Measurements from ENCODE around the gene UBE3C. TPM values are rescaled to one million over a fixed set of nuclear protein-coding genes. Genes with fewer than 3 reads are reported as not detected.

The UBE3C gene
- total RNA-seq, 1 experiment from 2014 or later, result 81.1 TPM

- intact Hi-C loops (cut with micrococcal nuclease; ENCODE audit: unreplicated experiment), result loop anchor here (5.0 kb wide), 1 partner anchor 73 kb away; no protein-coding TSS in a partner anchor
- no peaks in the 10 kb centered on the region for H3K27me3 Mint-ChIP-seq (ENCODE audit: unreplicated experiment)
- TF ChIP-seq CTCF (IDR thresholded peaks at IDR 0.05; ENCODE audit: unreplicated experiment), result no peak
- CTCF ChIA-PET, result no interaction called here
- H3K9me3 Mint-ChIP-seq (ENCODE audit: low read depth, unreplicated experiment), result no peaks in the 10 kb centered on the region
- no TSS peak for BruUV-seq (replicated peaks)
- H3K36me3 Mint-ChIP-seq (ENCODE audit: insufficient read depth, unreplicated experiment), result peaks cover 68% of the 10 kb centered on the region
- no peaks in the 10 kb centered on the region for H3K4me1 Mint-ChIP-seq (ENCODE audit: low read depth, unreplicated experiment)
- H3K4me3 Mint-ChIP-seq (ENCODE audit: low read depth, unreplicated experiment), result no peak overlapping the region
- H3K27ac Mint-ChIP-seq (ENCODE audit: unreplicated experiment), result no peak overlapping the region
- no peak for DNase-seq
Observed at GRCh38 chr7:157269341-157270059, 130.8 kb downstream of the UBE3C start.

GRCh38 chr7:157270060-157270444 is 131.3 kb downstream of the UBE3C start:
- TF ChIP-seq CTCF (IDR thresholded peaks at IDR 0.05; ENCODE audit: unreplicated experiment), result no peak
- H3K36me3 Mint-ChIP-seq (ENCODE audit: insufficient read depth, unreplicated experiment), result peaks cover 65% of the 10 kb centered on the region
- intact Hi-C loops (cut with micrococcal nuclease; ENCODE audit: unreplicated experiment), result loop anchor here (5.0 kb wide), 1 partner anchor 72 kb away; no protein-coding TSS in a partner anchor
- CTCF ChIA-PET, result no interaction called here
- no peaks in the 10 kb centered on the region for H3K9me3 Mint-ChIP-seq (ENCODE audit: low read depth, unreplicated experiment)
- no TSS peak for BruUV-seq (replicated peaks)
- H3K27me3 Mint-ChIP-seq (ENCODE audit: unreplicated experiment), result no peaks in the 10 kb centered on the region
- no peaks in the 10 kb centered on the region for H3K4me1 Mint-ChIP-seq (ENCODE audit: low read depth, unreplicated experiment)
- no peak for DNase-seq
- no peak overlapping the region for H3K27ac Mint-ChIP-seq (ENCODE audit: unreplicated experiment)
- no peak overlapping the region for H3K4me3 Mint-ChIP-seq (ENCODE audit: low read depth, unreplicated experiment)

GRCh38 chr7:157271315-157271990 is 132.7 kb downstream of the UBE3C start:
- no peaks in the 10 kb centered on the region for H3K4me1 Mint-ChIP-seq (ENCODE audit: low read depth, unreplicated experiment)
- intact Hi-C loops (cut with micrococcal nuclease; ENCODE audit: unreplicated experiment), result loop anchor here (5.0 kb wide), 1 partner anchor 71 kb away; no protein-coding TSS in a partner anchor
- peaks cover 59% of the 10 kb centered on the region for H3K36me3 Mint-ChIP-seq (ENCODE audit: insufficient read depth, unreplicated experiment)
- TF ChIP-seq CTCF (IDR thresholded peaks at IDR 0.05; ENCODE audit: unreplicated experiment), result no peak
- H3K27ac Mint-ChIP-seq (ENCODE audit: unreplicated experiment), result peak overlapping the region; percentile 11
- H3K4me3 Mint-ChIP-seq (ENCODE audit: low read depth, unreplicated experiment), result no peak overlapping the region
- CTCF ChIA-PET, result no interaction called here
- BruUV-seq (replicated peaks), result no TSS peak
- H3K9me3 Mint-ChIP-seq (ENCODE audit: low read depth, unreplicated experiment), result no peaks in the 10 kb centered on the region
- no peak for DNase-seq
- no peaks in the 10 kb centered on the region for H3K27me3 Mint-ChIP-seq (ENCODE audit: unreplicated experiment)

GRCh38 chr7:157271991-157272324 is 133.2 kb downstream of the UBE3C start:
- intact Hi-C loops (cut with micrococcal nuclease; ENCODE audit: unreplicated experiment), result loop anchor here (5.0 kb wide), 1 partner anchor 70 kb away; no protein-coding TSS in a partner anchor
- H3K9me3 Mint-ChIP-seq (ENCODE audit: low read depth, unreplicated experiment), result no peaks in the 10 kb centered on the region
- H3K27ac Mint-ChIP-seq (ENCODE audit: unreplicated experiment), result peak overlapping the region; percentile 11
- no peaks in the 10 kb centered on the region for H3K4me1 Mint-ChIP-seq (ENCODE audit: low read depth, unreplicated experiment)
- no peaks in the 10 kb centered on the region for H3K27me3 Mint-ChIP-seq (ENCODE audit: unreplicated experiment)
- no peak for DNase-seq
- no peak overlapping the region for H3K4me3 Mint-ChIP-seq (ENCODE audit: low read depth, unreplicated experiment)
- CTCF ChIA-PET, result no interaction called here
- peaks cover 64% of the 10 kb centered on the region for H3K36me3 Mint-ChIP-seq (ENCODE audit: insufficient read depth, unreplicated experiment)
- BruUV-seq (replicated peaks), result no TSS peak
- no peak for TF ChIP-seq CTCF (IDR thresholded peaks at IDR 0.05; ENCODE audit: unreplicated experiment)
